HG02885 (cell line): ENCODE measurements around the gene PMAIP1.
A peak's percentile ranks its signal among the peaks of the same experiment; 100 is the strongest.
"Not testable (repeated sequence)": the region's sequence is repeated elsewhere in the genome, so short reads cannot be mapped to it uniquely, and the experiment has no call there.

Experiments
- ATAC-seq: cut with Tn5 transposase; IDR thresholded peaks from one replicate; pipeline ENCODE4 v1.9.1; 2021; ENCODE audit warnings: mild to moderate bottlenecking; ENCODE audit not compliant: unreplicated experiment, poor library complexity

The PMAIP1 gene

DNA sequence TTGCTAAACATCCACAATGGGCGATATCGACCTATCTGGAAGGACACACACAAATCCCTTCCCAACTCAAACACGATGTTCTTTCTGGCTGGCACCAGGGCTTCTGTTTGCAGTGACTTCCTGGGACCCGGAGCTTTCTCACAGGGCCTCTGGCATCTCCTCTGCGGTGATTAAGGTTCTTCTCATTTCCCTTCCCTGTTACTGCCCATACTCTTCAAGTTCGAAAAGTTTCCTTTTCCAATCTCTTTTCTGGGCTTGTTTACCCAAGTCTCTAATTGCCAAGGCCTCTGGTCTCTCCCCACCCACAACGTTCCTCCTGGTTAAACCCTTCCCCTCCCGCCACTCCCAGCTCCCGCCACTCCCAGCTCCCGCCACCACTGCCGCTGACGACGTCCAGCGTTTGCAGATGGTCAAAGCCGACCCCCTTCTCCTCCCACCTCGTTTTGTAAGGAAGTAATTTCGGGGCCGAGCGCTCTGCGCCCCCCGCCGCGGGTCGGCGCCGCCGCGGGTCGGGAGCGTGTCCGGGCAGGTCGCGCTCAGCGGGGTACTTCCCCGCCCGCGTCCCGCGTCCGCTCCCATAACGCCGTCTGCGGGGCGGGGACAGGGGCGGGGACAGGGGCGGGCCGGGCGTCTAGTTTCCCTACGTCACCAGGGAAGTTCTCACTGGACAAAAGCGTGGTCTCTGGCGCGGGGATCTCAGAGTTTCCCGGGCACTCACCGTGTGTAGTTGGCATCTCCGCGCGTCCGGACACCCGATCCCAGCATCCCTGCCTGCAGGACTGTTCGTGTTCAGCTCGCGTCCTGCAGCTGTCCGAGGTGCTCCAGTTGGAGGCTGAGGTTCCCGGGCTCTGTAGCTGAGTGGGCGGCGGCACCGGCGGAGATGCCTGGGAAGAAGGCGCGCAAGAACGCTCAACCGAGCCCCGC lies at the start of gene PMAIP1:
Gene PMAIP1, plus strand, starts transcription at position 699 of the 924 bp plus-strand sequence. Its CDS starts 182 bp downstream, at position 881.
- ATAC-seq, result peak; percentile 70

DNA sequence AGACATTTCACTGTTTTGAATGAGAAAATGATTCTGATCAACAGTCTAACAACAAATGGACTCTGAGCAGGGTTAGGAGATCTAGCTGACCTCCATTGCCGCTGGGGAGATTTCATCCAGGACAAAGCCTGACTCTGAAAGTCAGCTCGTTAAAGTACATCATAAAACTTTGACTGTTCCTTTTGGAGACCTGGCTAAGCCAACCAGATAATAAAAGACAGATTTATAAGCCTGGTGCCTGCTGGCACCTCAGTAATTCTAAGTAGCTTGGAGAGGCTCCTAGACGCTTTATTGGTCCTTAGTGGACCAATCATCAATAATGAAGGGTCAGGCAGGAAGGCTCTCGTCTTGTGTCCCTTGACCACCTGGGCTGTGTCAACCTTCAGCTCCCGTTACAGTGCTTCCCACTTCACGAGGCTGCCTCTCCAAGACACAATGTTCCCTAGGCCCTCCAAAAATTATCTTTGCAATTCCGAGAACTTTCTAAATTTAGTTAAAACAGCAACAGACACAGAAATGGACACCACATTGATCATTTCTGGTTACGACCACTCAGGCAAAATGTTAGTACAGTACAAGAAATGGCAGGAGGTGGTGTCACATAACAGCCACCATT lies 47.9 kb upstream of the PMAIP1 start:
- ATAC-seq, result no peak

DNA sequence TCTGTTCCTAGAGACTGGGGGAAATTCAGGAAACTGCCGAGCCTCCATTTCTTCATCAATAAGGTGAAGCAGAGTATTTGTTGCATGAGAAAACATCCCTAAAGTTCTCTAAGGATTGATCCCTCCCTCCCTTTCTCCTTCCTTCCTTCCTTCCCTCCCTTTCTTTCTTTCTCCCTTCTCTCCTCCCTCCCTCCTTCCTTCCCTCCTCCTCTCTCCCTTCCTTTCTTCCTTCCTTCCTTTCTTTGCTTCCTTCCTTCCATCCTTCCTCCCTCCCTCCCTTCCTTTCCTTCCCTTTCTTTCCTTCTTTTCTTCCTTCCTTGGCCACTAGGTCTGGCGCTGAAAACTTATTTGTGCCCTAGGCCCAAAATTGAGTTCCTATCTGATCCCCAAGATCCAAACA lies 47.2 kb upstream of the PMAIP1 start:
- no peak for ATAC-seq

DNA sequence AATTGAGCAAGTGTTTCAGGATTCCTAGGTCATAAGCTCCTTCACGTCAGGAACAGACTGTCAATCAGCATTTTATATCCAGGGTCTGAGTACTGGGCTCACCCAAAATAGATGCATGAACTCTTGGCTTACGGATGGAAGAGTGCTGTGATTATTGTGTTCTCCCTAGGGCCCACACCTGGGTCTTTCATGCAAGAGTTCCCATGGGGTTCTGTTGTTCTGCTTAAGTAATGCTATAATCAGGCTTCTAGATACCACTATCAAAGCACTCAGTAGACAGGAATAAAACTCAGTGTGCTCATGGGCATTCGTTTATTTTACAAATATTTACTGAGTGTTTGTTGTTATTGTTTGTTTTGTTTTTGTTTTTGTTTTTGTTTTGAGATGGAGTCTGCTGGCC lies 46.4 kb upstream of the PMAIP1 start:
- no peak for ATAC-seq

- not testable (repeated sequence) for ATAC-seq
Observed at GRCh38 chr18:59853988-59854387, 45.8 kb upstream of the PMAIP1 start.

- no peak for ATAC-seq
Observed at GRCh38 chr18:59861009-59861408, 38.8 kb upstream of the PMAIP1 start.

DNA sequence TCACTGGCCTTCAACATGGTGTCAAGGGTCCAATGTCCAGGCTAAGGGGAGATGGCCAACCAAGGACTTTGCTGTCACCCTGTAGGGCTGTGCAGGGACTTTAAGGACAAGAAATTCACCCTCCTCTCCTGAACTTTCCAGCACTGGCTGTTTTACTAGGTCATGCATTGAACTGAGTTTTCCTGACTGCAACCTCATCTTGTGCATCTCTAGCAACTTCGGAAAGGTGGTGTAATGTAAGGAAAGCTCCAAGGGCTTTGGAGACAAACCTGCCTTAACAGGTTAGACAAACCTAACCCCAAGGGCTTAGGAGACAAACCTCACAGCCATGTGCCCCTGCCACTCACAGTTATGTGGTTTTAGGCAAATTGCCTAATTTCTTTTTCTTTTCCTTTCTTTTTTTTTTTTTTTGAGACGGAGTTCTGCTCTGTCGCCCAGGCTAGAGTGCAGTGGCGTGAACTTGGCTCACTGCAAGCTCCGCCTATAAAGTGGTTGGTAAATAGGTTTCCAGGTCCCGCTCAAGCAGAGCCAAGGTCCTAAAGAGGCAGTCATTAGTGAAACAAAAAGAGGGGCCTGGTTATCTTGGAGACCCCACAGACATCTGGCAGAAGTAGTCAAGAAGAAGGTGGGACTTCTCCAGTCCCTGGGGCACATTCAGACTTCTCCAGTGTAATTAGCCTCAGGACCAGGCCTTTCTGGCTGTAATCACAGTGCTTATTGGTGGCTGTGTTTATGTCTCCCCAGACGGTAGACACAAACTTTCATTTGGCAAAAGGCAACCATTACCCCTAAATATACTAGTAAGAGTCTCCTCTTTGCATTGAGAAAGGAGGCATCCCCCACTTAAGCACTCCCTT lies 37.6 kb upstream of the PMAIP1 start:
- ATAC-seq, result peak; percentile 77

DNA sequence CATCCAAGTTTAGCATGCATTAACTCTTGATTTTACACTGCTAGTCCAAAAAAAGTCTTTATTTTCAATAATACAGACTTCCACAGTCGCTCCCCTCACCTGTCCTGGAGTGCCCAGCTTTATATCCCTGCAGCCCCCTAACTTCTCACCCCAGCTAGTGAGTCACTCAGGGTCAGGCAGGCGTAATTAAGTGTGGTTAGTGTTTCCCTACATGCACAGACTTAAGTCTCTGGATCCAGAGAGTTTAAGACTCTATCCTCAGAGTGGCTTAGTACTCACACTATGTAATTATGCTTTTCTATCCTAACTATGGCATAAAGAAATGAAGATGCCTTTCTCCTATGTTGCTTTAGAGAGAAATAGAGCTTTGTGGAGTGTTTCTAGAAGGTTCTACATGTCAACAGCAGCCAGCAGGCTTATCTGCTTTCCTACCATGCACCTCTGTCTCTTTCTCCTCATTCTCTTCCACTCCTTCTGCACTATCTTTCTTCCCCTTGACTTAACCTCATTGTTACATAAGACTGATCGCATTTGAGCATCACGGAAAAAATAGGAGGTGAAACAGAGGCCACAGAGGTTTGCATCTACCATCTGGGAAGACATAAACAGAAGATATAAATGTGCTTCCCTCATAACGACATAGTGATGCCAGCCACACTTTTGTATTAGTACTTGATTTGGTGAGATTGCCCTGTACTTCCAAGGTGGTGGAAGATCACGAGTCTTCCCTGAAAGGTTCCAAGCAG lies 34.4 kb upstream of the PMAIP1 start:
- ATAC-seq, result no peak

- no peak for ATAC-seq
Observed at GRCh38 chr18:59866551-59867269, 33.1 kb upstream of the PMAIP1 start.

- no peak for ATAC-seq
Observed at GRCh38 chr18:59867337-59868104, 32.3 kb upstream of the PMAIP1 start.

- ATAC-seq, result no peak
Observed at GRCh38 chr18:59870623-59871130, 29.1 kb upstream of the PMAIP1 start.

DNA sequence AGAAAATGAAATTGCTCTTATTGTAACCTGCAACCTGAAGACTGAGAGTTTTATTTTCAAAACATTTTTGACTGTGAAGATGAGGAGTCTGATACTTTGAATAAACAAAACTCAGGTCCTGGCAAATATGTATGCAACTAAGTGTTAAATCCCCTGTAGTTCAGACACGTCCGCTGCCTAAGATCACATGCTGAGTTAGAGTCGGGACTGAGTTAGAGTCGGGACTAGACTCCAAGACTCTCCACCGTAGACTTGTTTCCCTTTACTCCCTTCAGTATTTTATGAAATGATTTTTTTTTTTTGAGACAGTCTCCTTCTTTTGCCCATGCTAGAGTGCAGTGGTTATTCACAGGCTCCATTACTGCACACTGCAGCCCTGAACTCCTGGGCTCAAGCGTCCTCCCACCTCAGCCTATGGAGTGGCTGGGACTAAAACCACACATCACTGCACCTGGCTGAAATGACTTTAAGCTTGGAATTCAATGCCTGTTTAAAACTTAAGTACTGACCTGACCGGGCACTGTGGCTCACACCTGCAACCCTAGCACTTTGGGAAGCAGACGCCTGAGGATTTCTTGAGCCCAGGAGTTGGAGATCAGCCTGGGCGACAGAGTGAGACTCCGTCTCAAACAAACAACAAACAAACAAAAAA lies 28.0 kb upstream of the PMAIP1 start:
- ATAC-seq, result no peak

DNA sequence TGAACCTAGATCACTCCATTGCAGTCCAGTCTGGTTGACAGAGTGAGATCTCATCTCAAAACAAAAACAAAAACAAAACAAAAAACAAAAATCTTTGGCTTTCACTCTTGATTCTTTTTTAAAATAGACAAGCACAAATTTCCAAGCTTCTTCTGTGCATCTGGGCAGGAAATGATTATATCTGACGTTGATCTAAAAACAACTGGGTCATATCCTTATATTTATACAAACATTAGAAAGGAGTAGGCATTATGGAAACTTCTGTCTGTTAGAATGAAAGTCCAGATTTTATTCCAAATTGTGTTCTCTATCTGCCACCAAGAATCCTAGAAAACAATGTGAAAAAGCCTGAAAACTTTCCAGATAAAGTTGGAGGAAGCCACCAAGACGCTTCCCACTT lies 26.2 kb upstream of the PMAIP1 start:
- no peak for ATAC-seq

DNA sequence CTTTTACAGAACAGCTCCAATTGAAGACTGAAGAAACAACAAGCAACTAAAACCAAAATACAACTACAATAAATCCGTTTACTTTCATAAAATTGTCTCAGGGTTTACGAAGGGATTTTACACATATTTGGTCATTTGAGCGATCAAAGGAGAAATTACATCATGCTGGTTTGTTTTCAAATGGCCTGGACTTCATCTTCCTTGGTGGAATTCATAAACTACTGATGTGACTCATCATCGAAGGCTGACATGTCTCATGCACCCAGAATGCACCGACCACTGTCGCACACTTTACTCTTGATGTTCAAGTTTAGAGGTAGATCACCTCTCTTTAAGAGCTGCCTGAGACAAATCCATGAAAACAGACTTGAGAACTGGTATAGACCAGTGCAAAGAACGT lies 25.6 kb upstream of the PMAIP1 start:
- ATAC-seq, result no peak

DNA sequence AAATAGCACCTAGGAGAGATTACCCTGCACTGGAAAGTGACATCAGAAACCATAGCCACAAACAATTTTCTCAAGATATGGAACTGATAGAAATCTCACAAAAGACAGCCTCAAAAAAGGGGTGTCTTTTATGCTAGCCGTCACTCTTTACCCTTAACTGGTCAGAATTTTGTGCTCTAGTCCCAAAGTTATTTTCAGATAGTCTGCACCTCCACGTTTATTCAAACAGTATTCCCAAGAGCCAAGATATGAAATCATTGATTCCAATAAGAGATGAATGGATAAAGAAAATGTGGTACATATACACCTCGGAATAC lies 23.5 kb upstream of the PMAIP1 start:
- ATAC-seq, result peak; percentile 74

GRCh38 chr18:59877361-59877760 lies 22.4 kb upstream of the PMAIP1 start:
- ATAC-seq, result no peak

DNA sequence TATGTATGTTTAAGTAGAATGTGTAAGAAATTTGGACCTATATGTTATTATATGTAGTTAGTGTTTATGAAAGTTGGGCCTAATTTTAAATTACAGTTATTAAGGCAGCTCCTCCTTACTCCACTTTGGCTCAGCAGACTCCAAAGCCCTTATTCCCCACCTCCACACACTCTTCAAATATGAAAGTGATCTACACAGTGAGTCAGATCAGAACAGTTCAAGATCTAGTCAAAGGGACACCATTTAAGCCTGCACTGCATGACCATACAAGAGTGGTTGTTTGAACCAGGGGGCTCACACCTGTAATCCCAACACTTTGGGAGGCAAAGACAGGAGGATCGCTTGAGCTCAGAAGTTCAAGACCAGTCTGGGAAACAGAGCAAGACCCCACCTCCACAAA lies 21.2 kb upstream of the PMAIP1 start:
- peak; percentile 57 for ATAC-seq
